SHP77 (cell line): ENCODE measurements around the gene PTPRN2.
"Not testable (repeated sequence)": the region's sequence is repeated elsewhere in the genome, so short reads cannot be mapped to it uniquely, and the experiment has no call there.

Experiments
- DNase-seq, 2 experiments: peaks; one replicate each; lab custom pipeline; 2025; lab: John Stamatoyannopoulos, UW

The PTPRN2 gene

DNA sequence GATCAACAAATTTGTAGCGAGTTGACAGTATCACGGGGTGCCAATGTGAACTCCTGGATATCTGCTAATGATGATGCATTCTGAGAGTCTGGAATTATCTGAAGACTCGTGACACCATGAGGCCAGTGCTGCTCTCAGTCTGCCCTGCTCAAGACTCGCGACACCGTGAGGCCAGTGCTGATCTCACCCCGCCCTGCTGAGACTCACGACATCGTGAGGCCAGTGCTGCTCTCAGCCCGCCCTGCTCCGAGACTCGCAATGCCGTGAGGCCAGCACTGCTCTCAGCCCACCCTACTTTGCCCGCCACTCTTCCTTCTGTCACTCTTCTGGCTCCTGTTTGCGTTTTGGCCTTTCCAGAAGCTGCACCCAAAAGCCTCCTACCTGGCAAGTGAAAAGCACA is 411.8 kb downstream of the PTPRN2 start:
- no peak for DNase-seq

DNA sequence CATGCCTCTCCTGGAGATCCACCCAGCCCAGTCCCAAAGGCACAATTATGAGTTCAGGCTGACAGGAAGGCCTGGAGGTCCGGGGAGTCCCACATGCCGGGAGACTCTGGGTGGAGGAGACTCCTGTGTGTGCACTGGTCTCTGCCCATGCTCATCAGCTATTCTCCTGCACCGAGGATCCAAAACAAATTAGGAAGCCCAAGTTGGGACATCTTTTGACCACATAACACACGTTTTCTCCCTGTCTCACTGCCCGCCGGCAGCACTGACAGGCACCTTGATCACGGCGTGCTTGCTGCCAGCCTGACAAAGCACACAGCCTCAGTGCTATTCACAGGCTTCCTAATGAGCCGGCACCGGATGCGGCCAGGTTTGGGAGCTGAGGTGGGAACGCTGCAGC is 412.7 kb downstream of the PTPRN2 start:
- DNase-seq, result no peak

DNA sequence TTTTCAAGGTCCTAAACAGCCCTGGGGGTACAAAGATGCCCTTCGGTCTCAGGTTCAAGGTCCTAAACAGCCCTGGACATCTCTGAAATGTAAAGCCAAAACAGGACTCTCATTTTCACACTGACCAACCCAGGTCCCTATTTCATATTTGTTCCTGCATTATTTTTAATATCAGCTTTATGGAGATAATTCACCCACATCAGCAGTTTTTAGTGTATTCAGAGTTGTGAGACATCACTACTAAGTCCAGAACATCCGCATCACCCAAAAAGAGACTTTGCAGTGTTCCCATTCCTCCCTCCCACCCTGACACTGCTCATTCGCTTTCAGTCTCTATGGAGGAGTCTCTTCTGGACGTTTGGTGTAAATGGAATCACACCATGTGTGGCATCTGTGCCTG is 420.2 kb downstream of the PTPRN2 start:
- no peak for DNase-seq

DNA sequence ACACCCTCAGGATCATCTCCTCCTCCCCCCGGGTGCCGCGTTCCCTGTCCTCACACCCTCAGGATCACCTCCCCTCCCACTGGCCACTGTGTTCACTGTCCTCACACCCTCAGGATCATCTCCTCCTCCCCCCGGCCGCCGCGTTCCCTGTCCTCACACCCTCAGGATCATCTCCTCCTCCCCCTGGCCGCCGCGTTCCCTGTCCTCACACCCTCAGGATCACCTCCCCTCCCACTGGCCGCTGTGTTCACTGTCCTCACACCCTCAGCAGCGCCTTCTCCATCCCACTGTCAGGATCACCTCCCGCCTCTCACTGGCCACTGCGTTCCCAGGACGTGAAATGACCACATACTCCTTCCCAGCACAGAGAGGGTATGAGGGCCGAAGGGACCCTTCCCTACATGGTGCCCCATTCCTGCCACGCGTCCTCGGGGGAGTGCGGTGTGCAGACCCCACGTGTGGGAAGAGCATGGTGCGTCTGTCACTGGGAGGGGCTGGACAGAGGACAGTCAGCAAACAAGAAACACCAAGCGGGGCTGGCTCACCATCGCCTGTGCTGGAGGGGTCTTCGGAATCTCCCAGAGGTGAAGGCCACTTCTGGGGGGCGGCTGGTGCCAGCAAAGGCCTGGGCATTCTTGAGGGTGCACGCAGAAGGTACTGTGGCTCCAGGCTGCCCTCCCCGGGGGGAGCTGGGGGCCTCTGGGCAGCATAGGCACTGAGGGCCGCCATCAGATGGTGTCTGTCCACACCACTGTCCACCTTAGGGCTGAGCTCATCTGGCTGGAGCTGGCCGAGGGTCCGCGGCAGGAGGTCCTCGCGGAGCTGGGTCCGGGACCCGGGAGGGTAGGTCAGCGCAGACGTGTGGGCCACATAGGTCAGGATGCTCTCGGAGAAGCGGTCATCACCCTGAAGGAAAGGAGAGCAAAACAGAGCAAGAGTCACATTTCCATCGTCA is 421.0 kb downstream of the PTPRN2 start:
- DNase-seq, result no peak

DNA sequence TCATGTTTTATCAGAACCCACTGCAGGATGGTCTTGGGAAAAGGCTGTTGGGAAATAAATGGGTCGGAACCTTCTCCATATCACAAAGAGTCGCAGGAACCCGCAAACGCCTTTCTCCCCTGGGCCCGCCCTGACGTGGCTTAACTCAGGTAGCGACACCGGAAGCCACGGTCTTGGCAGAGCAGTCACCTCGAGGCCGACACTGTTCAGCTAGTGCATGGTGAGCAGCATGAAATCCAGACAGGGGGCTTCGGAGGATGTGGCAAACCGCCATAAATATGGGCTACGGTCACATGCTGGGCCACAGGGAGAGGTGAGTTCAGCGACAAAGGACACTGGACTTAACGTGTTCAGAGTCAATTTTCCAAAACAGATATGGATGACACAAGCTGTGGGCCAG is 421.9 kb downstream of the PTPRN2 start:
- no peak for DNase-seq

DNA sequence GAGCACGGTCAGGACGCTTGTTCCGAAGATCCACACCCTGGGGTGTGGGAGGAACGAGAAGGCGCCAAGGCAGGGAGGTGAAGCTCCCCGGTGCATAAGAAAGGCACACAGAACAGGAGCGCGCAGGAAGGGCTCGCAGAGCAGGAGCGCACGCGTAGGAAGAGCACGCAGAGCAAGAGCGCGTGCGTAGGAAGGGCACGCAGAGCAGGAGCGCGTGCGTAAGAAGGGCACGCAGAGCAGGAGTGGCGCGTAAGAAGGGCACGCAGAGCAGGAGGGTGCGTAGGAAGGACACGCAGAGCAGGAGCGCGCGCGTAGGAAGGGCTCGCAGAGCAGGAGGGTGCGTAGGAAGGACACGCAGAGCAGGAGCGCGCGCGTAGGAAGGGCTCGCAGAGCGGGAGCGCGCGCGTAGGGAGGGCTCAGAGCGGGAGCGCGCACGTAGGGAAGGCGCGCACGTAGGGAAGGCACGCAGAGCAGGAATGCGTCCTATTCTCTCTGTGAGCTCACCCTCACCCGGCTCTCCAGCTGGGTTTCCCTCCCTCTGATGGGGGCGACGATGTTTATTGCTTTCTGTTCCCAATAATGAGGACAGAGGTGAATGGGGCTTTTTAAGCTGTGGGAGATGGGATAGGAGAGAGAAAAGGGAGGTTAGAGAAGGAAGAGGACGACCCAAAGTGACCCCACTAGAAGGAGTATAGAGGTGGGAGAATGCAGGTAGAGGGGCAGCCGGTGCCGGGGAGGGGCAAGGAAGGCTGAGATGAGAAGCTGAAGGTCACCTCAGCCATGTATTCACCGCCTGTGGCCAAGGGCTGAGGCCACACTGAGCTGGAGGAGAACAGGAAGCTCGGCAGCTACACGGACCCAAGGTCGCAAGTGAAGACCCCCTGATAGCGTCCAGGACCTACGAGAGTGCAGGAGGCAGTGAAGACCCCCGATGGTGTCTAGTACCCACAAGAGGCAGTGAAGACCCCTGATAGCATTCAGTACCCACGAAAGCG is 423.2 kb downstream of the PTPRN2 start:
- DNase-seq, result peak; percentile 57 to 72

DNA sequence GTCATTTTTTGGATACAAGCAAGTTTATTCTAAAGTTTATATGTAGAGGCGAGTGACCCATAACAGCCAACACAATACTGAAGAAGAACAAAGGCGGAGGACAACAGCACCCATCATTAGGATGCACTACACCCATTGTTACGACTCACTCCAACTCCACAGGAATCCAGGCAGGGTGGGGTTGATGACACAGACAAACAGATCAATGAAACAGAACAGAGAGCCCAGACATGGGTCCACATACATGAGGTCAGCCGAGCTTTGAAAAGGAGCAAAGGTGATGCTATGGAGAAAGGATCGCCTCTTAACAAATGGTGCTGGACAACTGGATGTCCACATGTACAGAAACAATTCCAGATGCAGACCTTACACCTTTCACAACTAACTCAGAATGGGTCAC is 426.4 kb downstream of the PTPRN2 start:
- no peak for DNase-seq

DNA sequence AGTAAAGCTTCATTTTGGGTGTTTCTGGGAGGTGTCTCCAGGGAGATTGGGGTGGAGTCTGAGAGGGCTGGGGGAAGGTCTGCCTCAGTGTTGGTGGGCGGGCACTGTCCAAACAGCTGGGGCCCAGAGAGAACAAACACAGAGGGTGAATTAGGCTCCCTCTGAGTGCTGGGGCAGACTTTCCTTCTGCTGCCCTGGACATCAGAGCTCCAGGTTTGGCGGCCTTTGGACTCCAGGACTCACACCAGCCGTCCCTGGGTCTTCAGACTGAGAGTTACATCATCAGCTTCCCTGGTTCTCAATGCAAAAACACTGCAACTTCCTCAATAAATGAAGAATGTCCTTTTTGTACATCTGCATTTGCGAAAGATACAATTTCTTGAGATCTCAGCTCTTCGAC is 427.4 kb downstream of the PTPRN2 start:
- DNase-seq, result no peak

DNA sequence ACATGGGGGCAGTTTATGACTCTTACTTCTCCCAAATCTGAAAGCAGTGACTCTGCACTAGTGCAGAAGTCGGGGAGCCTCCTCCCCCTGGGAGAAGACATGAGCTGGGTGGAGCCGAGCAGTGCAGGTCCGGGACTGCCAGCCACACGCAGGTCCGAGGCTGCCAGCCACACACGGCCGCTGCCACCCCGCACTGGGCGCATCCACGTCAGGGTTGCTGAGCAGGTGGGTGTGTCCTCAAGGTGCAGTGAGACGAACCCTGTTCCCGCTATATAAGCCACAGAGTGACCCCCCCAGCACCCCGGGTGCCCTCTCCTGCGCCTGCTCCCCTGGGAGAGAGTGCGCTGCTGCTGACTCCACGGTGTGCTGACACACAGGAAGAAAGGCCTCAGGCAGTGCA is 430.2 kb downstream of the PTPRN2 start:
- no peak for DNase-seq

DNA sequence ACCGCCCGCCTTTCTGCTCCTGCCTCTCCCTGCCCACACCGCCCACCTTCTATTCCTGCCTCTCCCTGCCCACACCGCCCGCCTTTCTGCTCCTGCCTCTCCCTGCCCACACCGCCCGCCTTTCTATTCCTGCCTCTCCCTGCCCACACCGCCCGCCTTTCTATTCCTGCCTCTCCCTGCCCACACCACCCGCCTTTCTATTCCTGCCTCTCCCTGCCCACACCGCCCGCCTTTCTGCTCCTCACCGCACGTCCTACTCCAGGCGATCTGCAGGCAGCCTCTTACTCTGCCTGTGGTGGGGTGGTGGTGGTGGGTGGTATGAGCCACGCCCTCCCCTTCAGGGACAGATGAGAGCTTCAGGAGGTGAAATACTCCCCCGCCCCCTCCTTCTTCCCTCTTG is 436.4 kb downstream of the PTPRN2 start:
- not testable (repeated sequence) for DNase-seq

DNA sequence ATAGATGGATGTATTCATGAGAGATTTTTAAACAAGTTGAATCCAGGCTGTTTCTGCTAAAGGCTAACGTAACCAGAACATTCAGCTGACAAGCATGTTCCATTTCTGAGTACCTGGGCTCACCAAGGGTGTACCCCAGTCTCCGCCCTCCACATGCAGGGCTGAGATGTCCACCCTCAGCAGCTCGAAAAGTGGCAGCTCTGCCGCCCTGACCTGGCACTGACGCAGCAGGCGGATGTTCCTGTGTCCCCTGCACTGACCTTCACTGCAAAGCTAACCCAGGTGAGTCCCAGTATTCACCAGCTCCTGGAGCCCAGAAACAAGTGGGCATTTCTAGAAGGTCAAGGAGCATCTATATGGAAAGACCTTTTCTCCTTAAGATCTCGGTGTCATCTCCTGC is 437.4 kb downstream of the PTPRN2 start:
- DNase-seq, result no peak

DNA sequence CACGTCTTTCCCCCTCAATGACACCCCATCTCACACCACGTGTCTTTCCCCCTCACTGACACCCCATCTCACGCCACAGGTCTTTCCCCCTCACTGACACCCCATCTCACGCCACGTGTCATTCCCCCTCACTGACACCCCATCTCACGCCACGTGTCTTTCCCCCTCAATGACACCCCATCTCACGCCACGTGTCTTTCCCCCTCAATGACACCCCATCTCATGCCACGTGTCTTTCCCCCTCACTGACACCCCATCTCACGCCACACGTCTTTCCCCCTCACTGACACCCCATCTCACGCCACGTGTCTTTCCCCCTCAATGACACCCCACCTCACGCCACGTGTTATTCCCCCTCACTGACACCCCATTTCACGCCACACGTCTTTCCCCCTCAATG is 440.2 kb downstream of the PTPRN2 start:
- not testable (repeated sequence) for DNase-seq

DNA sequence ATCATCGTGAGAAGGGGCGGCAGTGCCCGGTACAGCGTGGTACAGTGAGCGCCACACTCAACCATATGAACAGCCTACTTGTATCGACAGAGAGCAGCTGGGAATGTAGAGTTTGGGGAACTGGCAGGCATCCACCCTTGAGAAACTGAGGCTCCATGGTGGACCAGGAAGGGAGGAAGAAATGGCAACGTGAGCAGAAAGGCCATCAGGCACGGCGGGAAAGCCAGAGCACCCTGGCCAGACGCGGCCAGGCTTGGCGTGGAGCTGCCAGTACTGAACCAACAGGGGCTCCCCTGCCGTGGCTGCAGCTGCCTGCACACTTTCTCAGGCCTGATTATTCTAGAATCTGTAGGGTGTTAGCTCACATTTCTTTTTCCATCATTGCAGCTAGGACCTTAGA is 442.3 kb downstream of the PTPRN2 start:
- DNase-seq, result no peak

DNA sequence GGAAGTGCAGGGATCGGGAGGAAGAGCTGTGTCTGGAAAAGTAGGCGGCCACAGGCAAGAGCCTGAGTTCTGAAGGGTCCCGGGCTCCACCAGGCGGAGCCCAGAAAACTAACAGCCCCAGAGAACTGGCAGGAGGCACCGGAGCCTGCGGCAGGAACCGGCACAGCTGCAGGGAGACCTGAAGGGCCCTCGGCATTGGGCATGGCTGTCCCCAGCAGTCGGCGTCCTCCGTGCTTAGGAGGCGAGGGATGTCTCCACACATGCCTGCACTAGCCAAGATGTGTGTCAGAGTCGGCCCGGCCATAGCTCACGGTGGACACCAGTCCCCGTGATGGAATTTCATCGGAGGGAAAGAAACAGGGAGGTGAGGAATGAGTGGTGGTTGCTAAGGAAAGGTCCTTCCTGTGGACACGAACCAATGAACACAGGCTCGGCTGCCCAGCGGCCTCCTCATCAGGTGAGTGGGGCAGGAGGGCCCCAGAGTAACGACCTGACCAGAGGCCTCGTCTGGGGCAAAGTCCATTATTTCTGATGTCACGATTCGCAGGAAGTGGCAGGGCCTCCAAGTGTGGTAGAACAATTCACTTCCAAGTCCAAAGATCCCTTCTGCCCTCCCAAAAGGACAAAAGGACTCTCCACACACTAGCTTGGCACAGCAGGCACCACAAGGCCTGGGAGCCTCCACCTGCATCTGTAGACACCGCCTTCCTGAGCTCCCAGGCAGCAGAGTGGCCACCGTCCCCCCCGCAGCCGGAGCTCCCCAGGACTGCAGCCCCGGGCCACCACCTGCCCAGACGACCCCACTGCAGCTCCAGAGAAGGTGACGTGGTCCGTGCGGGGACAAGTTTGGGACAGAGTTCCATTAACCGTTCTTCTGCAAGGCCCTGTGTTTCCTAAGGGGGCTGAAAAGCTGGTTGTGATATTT is 444.2 kb downstream of the PTPRN2 start:
- no peak for DNase-seq

DNA sequence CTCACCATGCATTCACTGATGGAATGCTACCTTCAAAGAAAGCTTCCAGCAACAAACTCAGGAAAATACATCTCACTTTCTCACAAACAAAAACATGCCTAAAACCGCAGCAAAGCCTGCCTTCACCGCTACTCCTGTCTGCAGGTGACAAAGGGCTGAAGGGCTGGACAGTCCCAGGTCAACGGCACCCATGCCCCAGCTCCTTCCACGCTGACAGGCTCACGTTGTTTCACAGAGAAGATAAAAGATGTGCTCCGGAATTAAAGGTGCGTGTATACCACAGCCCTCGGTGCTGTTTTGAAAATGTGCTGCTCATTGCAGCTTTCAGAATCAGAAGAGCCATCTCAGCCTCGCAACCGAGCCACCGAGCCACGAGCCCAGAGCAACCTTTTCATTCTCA is 445.0 kb downstream of the PTPRN2 start:
- no peak for DNase-seq

DNA sequence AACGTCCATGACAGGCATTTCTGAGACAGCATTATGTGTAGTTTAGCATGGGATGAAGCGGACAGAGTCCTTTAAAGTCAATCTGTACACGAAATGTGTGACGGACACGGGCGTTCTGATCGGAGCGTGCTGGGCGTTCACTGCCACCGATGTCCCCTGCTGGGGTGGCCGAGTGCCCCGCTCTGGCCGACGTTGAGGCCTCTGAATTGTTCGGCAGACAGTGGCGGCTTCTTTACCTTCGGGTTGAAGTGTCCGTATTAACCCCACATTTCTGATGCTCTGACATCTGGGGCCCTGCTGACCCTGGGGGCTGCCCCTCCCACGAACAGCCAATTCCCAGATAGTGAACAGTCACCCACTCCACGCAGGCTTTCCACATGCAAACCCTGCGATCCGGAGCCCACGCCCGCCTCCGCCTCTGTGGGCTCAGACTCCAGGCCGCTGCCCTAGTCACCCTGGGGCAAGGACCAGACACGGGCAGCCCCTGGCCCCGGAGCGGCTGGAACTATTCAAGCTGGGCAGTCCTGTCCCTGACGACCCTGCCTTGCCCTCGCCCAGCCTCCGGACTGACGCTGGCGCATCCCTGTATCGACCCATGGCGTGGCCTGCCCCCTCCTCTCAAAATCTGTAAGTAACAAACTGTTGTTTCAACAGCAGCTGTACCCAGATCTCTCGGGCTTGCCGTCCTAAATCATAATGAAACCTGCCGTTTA is 445.7 kb downstream of the PTPRN2 start:
- DNase-seq, result no peak

DNA sequence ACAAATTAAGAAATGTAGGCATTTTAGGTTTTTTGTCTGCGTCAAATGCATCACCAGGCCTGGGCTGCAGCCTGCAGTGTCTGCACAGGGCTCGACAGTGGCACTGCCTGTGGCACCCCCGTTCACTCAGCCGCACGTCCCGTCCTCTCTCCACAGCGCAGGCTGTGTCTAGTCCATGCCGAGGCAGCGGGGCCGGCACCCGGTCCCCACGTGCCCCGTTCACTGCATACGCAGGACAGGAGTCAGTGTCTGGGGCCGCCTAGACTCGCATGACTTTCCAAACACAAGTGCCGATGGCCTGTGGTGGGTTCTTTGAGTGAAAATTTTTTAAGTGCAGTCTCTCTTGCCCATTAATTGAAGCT is 446.4 kb downstream of the PTPRN2 start:
- DNase-seq, result no peak

DNA sequence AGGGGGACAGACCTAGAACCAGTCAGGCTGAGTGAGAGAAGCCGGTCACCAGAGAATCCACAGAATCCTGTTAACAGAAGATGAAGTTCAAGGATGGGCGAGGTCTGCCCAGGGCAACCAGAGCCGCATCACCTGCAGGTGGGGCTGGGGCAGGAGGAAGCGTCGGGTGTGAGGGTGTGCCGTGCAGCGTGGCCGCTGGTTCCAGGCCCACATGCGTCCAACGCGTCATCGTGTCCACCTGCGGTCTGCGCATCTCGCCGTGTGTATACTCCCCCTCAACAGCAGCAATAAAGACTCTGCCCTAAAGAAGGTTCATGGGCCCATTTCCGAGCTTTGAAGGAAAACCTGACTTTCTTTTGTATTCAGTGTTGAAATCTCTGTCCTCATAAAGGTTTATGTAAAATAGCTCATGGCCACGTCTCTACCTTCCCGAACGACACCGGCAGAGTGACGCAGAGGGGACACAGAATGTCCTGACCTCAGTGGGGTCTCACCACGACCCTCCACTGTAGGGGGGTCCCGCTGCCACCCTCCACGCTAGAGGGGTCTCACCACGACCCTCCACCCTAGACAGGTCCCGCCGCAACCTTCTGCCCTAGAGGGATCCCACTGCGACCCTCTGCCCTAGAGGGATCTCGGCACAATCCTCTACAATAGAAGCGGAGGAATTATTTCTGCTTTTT is 446.9 kb downstream of the PTPRN2 start:
- no peak for DNase-seq

DNA sequence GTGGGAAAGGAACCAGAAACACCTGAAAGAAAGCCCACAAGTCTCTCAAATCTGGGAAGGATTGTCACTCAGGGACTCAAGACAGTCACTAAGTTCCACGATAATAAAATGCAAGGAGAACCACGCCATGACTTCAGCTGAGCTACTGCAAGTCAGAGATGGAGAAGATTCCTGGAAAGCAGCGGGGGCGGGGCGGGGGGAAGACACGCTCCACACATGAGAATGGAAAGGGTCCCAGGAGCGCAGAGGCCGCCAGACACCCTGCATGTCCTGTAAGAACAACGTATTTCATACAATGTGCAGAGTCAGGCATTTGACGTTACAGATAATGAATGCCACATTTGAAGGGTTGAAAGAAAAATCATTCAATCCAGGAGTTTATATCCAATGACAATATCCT is 448.1 kb downstream of the PTPRN2 start:
- no peak for DNase-seq

DNA sequence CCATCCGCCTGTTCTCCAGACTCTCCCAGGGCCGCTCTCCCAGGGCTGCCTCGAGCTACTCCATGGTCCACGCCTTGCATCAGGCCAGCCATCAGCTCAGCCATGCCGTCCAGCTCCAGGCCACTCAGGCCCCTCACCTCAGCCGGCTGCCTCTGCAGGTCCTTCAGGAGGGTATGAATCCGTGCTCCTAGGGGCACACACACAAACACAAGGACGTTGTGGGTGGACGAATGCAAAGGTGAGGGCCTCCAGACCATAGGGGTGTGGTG is 449.4 kb downstream of the PTPRN2 start:
- no peak for DNase-seq
